Hepatocyte (in vitro differentiated cells): ENCODE measurements around the gene MACO1.
"Not testable (repeated sequence)": the region's sequence is repeated elsewhere in the genome, so short reads cannot be mapped to it uniquely, and the experiment has no call there.

Experiments
- CTCF ChIP-seq: fragments of 200-600 bp; sonication (generic); IDR thresholded peaks from 2 replicates; pipeline ENCODE4 v1.5.1; 2016; ENCODE audit warnings: antibody characterized with exemption, mild to moderate bottlenecking; ENCODE audit not compliant: poor library complexity
- EZH2 ChIP-seq: fragments of 200-600 bp; sonication (generic); IDR thresholded peaks from 2 replicates; pipeline ENCODE4 v1.6.1; 2016; ENCODE audit warnings: antibody characterized with exemption, mild to moderate bottlenecking, borderline replicate concordance
- EZH2phosphoT487 ChIP-seq: fragments of 200-600 bp; sonication (generic); IDR thresholded peaks from one replicate; pipeline ENCODE4 v1.6.1; 2018; ENCODE audit warnings: antibody characterized with exemption, mild to moderate bottlenecking, low read depth, moderate library complexity; ENCODE audit not compliant: unreplicated experiment, severe bottlenecking

- not testable (repeated sequence) for TF ChIP-seq CTCF, EZH2phosphoT487, EZH2
Observed at GRCh38 chr1:25412872-25413623, 17.6 kb upstream of the MACO1 start.
